Adrenal gland (tissue), 19 donors: ENCODE data around the gene PRR20B. TPM values are rescaled to one million over a fixed set of nuclear protein-coding genes. Genes with fewer than 3 reads are reported as not detected.
A peak's percentile ranks its signal among the peaks of the same experiment; 100 is the strongest.
"Not testable (repeated sequence)": the region's sequence is repeated elsewhere in the genome, so short reads cannot be mapped to it uniquely, and the experiment has no call there.

Experiments used
- DNase-seq, 7 donors: peaks; one replicate each; pipeline ENCODE4 v3.0.0-alpha.2; 2019 to 2020
- H3K27ac ChIP-seq, 5 donors: fragments of 200-600 bp; sonication (generic) in 4 of 5; 1 replicate in 3 of 5; 2 replicates in 2 of 5; pipeline versions ENCODE4 v1.5.1 to v1.8.0; 2016 to 2020; ENCODE audit warnings: mild to moderate bottlenecking in 1 of 5
- H3K27me3 ChIP-seq: fragments of 200-600 bp; 2 replicates; pipeline ENCODE4 v1.8.0; 2021
- H3K36me3 ChIP-seq, 2 donors: fragments of 200-600 bp; replicated peaks in 1 of 2; 1 replicate in 1 of 2; 2 replicates in 1 of 2; pipeline versions ENCODE4 v1.5.1 to v1.8.0; 2018 to 2022
- H3K4me1 ChIP-seq, 2 donors: fragments of 200-600 bp; replicated peaks in 1 of 2; 1 replicate in 1 of 2; 2 replicates in 1 of 2; pipeline versions ENCODE4 v1.5.1 to v1.8.0; 2018 to 2021
- H3K4me3 ChIP-seq, 4 donors: fragments of 200-600 bp; sonication (generic) in 3 of 4; one replicate each; pipeline ENCODE4 v1.5.1; 2016 to 2018
- H3K9me3 ChIP-seq, 3 donors: fragments of 200-600 bp; sonication (generic) in 1 of 3; replicated peaks in 1 of 3; 1 replicate in 2 of 3; 2 replicates in 1 of 3; pipeline versions ENCODE4 v1.5.1 to v1.8.0; 2016 to 2021
- CTCF ChIP-seq, 6 experiments: fragments of 450-650 bp in 4 of 6; fragments of 200-600 bp in 2 of 6; sonication (generic) in 1 of 6; IDR thresholded peaks; 1 replicate in 5 of 6; 2 replicates in 1 of 6; pipeline versions ENCODE4 v1.5.1 to v1.8.0; 2016 to 2021; ENCODE audit warnings: antibody characterized with exemption in 6 of 6, mild to moderate bottlenecking in 2 of 6, moderate library complexity in 1 of 6
- POLR2A ChIP-seq, 2 donors: fragments of 450-650 bp; IDR thresholded peaks; one replicate each; pipeline ENCODE4 v1.6.1; 2017; ENCODE audit warnings: antibody characterized with exemption in 2 of 2, mild to moderate bottlenecking in 2 of 2, moderate library complexity in 1 of 2
- WGBS, 4 donors: extraction: QIAGEN DNeasy Blood & Tissue Kit in 2 of 4; methylation state at CpG; one replicate each; pipeline versions ENCODE4 v1.1.5 to v1.1.7; 2013 to 2017; 5-methylcytosine and 5-hydroxymethylcytosine counted together
- intact Hi-C, 2 donors: fragments of 100-400 bp; cut with DNase I; formaldehyde crosslinking; loops; one replicate each; pipeline versions ENCODE4 v1.14.1 to v1.15.0; 2022 to 2023
- long read RNA-seq, 10 donors: library from polyadenylated mRNA in 3 of 10; unstranded in 2 of 10; stranded (forward) in 1 of 10; transcript quantifications; one replicate each; pipeline ENCODE4 v2.0.0 and lab custom pipeline, GENCODE V29; 2021 to 2026
- polyA plus RNA-seq, 3 donors: library from polyadenylated mRNA; stranded (reverse); fragments of 200-250 nt in 2 of 3; fragments of 350-450 nt in 1 of 3; fragmentation: Illumina TruSeq in 1 of 3; extraction: RNeasy Lipid Tissue Mini Kit (QIAGEN cat#74804) in 1 of 3; gene quantifications; one replicate each; pipeline ENCODE4 v1.2.3, GENCODE V29; 2013 to 2014
- total RNA-seq, 9 donors: library from RNA; depleted of rRNA in 4 of 9; stranded (reverse); fragments of >200 nt in 4 of 9; fragments of 120-200 nt in 1 of 9; fragmentation: NEBNext Ultra II Directional in 1 of 9; extraction: Animal tissue kit (Norgen Biotek cat#: 25700) in 1 of 9; gene quantifications; one replicate each; pipeline versions ENCODE4 v1.1.0 to v1.2.4, GENCODE V29; 2013 to 2023
- donor health status: healthy with polysubstance abuse.
- donor health status: Bipolar disorder and iron deficiency.
- donor health status: DM: yes; HTN: yes; CAD: no.
- donor health status: DM: no; HTN: no; CAD: no.
- donor health status: DM: no; HTN: no; CAD: no.
- donor health status: DM: yes; HTN: yes; CAD: no.

Gene PRR20B
- total RNA-seq (not detected), polyA plus RNA-seq (not detected)
- long read RNA-seq, donor 1, result 0 reads
- long read RNA-seq, donor 2, result 0 reads
- long read RNA-seq, donor 3, result 0 reads
- long read RNA-seq, donor 4, result 0 reads
- long read RNA-seq, donor 5, result 0 reads
- long read RNA-seq, donor 6, result 0 reads
- long read RNA-seq, donor 7, result 0 reads
- long read RNA-seq, donor 8, result 0 reads
- long read RNA-seq, donor 9, result 0 reads
- long read RNA-seq, donor 10, result 0 reads

- intact Hi-C loops, result not testable (repeated sequence)
Observed at GRCh38 chr13:57147188-57147587, at the start of gene PRR20B. PRR20B (plus strand) TSS chr13:57147488; CDS start chr13:57147875, 387 bp downstream.

GRCh38 chr13:57114945-57115344, 32.3 kb upstream of the PRR20B start:
- H3K4me1 ChIP-seq, result no peaks in the 10 kb centered on the region
- intact Hi-C loops, result no loop called here
- H3K4me3 ChIP-seq, result no peak overlapping the region
- H3K27me3 ChIP-seq, result no peaks in the 10 kb centered on the region
- no peak for DNase-seq
- TF ChIP-seq POLR2A (IDR thresholded peaks at IDR 0.05) (no peak), CTCF (IDR thresholded peaks at IDR 0.05) (no peak)
- H3K36me3 ChIP-seq, result no peaks in the 10 kb centered on the region
- H3K27ac ChIP-seq, result no peak overlapping the region
- WGBS, 4 donors, result 80 to 87% (median 85%) methylated on average over 4 of the region's 4 CpGs
- H3K9me3 ChIP-seq, result peaks cover 0 to 3% (median 0%) of the 10 kb centered on the region in 3 donors

More at GRCh38 chr13:57147188-57147587, at the start of gene PRR20B:
- not testable (repeated sequence) for H3K27me3 ChIP-seq, H3K4me1 ChIP-seq, H3K4me3 ChIP-seq, H3K9me3 ChIP-seq, DNase-seq, H3K27ac ChIP-seq, H3K36me3 ChIP-seq
- WGBS, 4 donors, result no CpG with 5 or more reads among the region's 22 CpGs

- Histone ChIP-seq H3K4me3 (no peak overlapping the region), H3K27ac (no peak overlapping the region), H3K9me3 (no peaks in the 10 kb centered on the region), H3K27me3 (no peaks in the 10 kb centered on the region), H3K4me1 (no peaks in the 10 kb centered on the region), H3K36me3 (no peaks in the 10 kb centered on the region)
- 39 to 52% (median 49%) methylated on average over 1 of the region's 1 CpG for WGBS, 4 donors
- intact Hi-C loops, result no loop called here
- TF ChIP-seq POLR2A (IDR thresholded peaks at IDR 0.05) (no peak), CTCF (IDR thresholded peaks at IDR 0.05) (no peak)
- peak in 2 of 7 donors; percentile 1 to 14 for DNase-seq
Observed at GRCh38 chr13:57123681-57124080, 23.6 kb upstream of the PRR20B start.

GRCh38 chr13:57128909-57129308, 18.4 kb upstream of the PRR20B start:
- DNase-seq, result no peak
- intact Hi-C loops, result no loop called here
- WGBS, 4 donors, result 75 to 78% (median 76%) methylated on average over 6 of the region's 6 CpGs
- H3K4me1 ChIP-seq, result no peaks in the 10 kb centered on the region
- H3K36me3 ChIP-seq, result no peaks in the 10 kb centered on the region
- no peak overlapping the region for H3K27ac ChIP-seq
- H3K27me3 ChIP-seq, result no peaks in the 10 kb centered on the region
- H3K9me3 ChIP-seq, result no peaks in the 10 kb centered on the region
- TF ChIP-seq POLR2A (IDR thresholded peaks at IDR 0.05) (no peak), CTCF (IDR thresholded peaks at IDR 0.05) (no peak)
- H3K4me3 ChIP-seq, result no peak overlapping the region

- H3K9me3 ChIP-seq, result no peaks in the 10 kb centered on the region
- no peaks in the 10 kb centered on the region for H3K4me1 ChIP-seq
- no peaks in the 10 kb centered on the region for H3K36me3 ChIP-seq
- DNase-seq, result no peak
- 44 to 60% (median 52%) methylated on average over 2 of the region's 2 CpGs for WGBS, 4 donors
- intact Hi-C loops, result no loop called here
- no peak for TF ChIP-seq CTCF (IDR thresholded peaks at IDR 0.05)
- TF ChIP-seq POLR2A (IDR thresholded peaks at IDR 0.05), result no peak
- H3K4me3 ChIP-seq, result no peak overlapping the region
- no peak overlapping the region for H3K27ac ChIP-seq
- no peaks in the 10 kb centered on the region for H3K27me3 ChIP-seq
Observed at GRCh38 chr13:57136093-57136492, 11.2 kb upstream of the PRR20B start.
